NCI-H2029 treated with DMSO at 0.1 percent for 48 hours (cell line): ENCODE data around the gene JPT1.
"Not testable (repeated sequence)": the region's sequence is repeated elsewhere in the genome, so short reads cannot be mapped to it uniquely, and the experiment has no call there.

Experiments used
- DNase-seq: peaks from one replicate; lab custom pipeline; 2025; lab: John Stamatoyannopoulos, UW

JPT1 gene

DNA sequence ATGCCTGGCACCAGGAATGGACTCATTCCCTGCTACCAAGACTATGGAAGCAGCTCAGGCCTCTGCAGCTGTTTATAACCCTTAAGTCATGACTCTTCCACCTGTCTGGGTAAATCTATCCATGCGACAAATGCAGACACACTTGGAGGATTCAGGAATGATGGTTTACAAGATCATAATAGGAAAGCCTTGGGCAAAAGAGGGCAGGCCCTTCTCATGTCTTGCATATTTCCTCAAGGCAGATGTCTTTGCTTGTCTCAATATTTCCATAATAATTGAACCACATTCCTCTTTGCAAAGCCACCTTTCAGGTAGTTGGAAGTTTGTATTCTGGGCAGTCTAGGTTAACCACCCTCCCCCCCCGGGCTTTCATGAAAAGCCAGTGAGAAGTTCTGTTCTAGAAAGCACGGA lies 884 bp upstream of the JPT1 start:
- no peak for DNase-seq

DNA sequence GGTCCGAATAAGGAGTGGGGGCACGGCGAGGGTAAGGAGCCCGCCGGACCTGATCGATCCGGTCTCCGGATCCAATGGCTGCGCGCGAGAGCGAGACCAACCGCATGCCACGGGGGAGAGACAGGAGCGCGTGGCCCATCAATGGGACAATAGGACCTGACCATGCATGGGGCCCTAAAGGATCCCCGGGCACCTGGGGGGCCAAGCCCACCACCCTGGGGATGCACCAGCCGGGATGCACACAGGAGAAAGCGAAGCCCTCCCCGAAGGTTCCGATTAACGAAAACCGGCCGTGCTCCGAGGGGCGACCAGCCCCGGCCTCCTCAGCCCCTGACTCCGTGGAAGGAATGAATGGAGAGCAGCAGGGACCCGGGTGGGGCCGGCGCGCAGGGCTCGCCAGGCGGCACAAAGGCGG lies 525 bp downstream of the JPT1 start:
- DNase-seq, result no peak

DNA sequence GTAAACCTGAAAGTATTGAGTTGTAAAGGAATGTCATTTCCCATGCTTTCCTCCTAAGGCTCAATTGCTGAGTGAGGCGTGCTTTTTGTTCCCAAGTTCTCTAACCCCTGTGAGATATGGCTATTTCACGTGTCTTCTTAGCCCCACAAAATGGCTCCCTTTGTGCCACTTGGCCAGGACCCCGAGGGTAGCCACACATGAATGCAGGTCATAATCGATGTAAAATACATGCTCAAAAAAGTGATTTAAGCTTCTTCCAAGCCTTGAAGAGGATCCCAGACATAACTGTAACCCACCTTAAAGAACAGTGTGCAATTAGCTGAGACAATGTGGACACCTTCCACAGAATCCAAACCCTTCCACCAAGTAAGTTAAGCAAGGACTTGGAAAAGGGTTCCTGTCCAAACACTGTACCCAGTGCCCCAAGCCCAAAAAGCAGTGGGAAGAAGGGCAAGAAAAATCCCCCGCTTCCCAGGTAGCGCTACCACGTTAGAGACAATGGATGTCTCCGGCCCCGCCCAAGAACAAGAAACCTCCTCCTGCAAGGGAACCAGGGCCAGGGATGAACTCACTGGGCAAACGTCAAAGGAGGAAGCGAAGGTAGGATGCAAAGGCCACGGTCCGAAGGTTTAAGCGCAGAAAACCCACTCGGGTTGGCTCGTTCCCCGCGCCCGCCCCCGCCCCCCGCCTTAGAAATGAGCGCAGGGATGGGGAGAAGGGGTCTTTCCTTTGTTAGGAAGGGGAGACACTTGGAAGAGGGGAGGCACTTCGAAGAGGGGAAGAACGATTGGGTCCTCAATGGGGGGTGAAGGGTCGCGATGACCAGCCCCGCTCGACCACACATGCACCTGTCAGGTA lies 1.2 kb downstream of the JPT1 start:
- DNase-seq, result peak; percentile 39

DNA sequence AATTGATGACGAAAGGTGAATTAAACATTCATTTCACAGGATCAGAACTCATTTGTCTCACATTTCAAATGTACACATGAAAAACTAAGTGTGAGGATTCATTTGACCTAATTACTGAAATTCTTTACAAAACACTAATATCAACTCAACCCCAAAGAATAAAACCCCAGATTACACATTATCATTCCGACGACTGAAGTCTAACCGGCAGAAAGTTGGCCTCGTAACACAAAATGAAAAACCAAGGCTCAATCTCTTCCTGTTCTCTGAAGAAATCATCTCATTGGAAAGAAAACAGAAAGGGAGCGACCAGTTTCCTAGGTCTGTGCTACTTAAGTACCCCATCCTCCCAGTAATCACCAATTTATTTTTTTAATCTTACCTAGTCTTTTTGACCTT lies 1.8 kb downstream of the JPT1 start:
- DNase-seq, result no peak

DNA sequence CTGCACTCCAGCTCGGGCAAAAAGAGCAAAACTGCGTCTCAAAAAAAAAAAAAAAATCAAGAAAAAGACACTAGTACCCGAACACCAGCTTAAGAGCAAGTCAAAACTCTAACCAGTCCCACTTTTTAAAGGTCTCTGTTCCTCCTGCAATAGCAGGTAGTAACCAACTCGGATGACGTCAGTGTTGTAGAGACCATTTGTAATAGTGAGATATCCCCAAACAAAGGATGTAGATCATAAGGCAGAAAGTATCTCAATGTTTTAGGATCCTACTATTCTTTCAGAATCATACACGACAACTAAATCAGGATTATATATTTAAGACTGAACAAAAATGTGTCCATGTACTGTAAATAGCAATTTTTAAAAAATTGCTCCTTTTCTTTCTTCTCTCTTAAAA lies 2.4 kb downstream of the JPT1 start:
- DNase-seq, result no peak

DNA sequence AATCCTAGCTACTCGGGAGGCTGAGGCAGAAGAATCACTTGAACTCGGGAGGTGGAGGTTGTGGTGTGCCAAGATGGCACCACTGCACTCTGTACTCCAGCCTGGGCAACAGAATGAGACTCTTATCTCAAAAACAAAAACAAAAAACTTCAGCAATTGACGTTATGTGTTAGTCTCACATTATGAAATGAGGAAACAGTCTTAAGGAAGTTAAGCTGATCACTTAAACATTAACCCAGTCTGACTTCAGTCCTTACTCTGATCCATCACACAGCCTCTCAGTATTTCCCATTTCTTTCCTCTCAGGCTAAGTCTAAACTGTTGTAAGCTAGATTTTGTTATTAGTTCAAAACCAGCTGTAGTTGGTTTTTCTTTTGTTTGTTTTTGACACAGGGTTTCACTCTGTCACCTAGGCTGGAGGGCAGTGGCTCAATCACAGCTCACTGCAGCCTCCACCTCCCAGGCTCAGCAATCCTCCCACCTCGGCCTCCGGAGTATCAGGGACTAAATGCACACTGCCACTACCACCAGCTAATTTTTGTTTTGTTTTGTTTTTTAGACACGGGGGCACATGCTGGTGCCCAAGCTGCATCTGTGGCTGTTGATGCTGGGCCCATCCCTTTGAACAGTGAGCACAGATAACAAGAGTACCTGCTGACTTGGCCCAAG lies 6.3 kb downstream of the JPT1 start:
- no peak for DNase-seq

DNA sequence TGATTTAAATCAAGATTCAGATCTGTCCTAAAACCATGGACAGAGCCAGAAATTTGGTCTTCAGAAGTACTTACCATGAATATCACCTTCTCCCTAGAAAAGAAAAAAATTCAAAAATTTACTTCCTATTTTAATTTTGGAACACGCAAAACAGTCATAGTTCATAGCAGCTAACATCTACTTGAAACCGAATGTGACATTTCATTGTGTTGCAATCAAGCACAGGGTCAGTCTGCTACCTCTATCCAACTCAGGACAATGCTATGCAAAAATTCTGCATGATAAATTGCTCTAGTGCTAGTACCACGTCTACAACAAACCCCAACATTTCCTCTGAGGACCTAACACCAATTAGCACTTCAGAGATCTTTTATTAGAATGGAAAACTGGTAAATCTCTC lies 7.7 kb downstream of the JPT1 start:
- no peak for DNase-seq

DNA sequence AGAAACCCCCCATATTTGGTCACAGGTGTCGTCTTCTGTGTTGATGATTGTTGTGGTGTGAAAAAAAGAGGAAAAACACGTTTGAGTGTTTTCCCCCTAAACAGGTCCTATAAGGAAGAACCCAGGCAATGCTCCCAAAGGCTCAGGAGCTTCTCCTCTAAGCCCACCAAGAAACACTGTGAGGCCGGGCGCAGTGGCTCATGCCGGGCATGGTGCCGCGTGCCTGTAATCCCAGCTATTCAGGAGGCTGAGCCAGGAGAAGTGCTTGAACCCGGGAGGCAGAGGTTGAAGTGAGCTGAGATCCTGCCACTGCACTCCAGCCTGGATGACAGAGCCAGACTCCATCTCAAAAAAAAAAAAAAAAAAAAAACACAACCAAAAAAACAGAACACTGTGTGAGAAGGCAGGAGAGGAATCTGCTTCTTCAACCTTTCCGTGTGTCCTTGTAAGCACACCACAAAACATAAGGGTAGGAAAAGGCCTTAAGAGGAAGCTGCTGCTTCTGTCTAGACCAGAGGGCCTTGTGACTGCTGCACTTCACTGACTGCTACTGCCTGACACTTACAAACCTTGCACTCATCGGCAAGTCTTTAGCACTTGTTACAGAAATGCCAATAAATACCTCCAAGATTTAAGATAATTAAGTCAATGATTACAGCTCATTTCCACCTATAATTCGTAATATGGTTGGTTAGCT lies 9.3 kb downstream of the JPT1 start:
- DNase-seq, result no peak

DNA sequence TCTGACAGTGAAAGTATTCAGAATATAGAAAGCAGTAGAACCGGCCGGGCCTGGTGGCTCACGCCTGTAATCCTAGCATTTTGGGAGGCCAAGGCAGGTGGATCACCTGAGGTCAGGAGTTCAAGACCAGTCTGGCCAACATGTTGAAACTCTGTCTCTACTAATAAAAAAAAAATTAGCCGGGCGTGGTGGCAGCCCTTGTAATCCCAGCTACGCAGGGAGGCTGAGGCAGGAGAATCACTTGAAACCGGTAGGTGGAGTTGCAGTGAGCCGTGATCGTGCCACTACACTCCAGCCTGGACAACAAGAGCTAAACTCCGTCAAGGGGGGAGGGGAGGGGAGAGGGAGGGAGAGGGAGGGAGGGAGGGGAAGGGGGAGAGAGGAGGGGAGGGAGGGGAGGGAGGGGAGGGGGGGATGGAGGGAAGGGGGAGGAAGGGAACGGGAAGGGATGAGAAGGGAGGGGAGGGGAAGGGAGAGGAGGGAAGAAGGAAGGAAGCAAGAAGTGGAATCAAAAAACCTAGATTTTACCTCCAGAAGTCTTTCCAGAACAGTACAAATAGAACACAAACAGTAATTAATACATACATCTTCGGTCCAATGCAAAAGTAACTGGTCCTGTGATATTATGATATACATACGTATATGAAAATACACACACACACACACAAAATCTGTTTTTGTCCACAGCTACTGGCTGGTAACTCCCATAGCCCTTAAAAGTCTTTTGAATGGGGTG lies 11.9 kb downstream of the JPT1 start:
- no peak for DNase-seq

DNA sequence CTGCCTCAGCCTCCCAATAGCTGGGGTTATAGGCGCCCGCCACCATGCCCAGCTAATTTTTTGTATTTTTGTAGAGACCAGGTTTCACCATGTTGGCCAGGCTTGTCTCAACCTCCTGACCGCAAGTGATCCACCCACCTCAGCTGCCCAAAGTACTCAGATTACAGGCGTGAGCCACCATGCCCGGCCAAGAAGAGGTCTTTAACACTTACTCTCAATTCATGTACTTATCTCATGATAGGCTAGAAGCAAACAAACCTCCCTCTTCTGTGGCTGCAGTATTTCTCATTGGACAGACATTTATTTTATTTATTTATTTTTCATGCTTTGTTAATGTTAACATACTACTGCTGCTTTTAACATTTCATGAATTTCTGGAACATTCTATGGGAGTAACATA lies 15.8 kb downstream of the JPT1 start:
- DNase-seq, result no peak

DNA sequence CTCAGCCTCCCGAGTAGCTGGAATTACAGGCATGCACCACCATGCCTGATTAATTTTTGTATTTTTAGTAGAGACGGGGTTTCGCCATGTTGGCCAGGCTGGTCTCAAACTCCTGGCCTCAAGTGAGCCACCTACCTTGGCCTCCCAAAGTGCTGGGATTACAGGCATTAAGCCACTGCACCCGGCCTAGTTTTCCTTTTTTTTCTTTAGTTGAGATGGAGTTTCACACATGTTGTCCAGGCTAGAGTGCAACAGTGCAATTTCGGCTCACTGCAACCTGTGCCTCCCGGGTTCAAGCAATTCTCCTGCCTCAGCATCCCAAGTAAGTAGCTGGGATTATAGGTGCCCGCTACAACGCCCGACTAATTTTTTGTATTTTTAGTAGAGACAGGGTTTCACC lies 16.6 kb downstream of the JPT1 start:
- not testable (repeated sequence) for DNase-seq

DNA sequence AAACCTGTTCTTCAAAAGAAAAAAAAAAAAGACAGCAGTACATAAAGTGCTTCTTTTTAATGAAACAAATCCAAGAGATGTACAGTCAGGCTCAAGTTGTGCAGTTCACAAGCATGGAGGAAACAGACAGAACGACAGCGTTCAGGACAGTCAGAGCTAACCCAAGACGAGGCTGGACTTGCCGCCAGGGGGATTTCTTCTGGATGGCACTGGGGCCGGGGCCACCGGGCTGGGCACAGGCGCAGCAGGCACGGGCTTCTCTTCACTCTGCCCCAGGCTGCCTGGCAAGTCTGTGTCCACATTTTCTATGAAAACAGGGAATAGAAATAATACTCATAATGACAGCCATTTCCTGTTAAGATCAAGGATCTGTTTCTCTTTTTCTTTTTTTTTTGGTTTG lies 18.4 kb downstream of the JPT1 start:
- DNase-seq, result no peak

DNA sequence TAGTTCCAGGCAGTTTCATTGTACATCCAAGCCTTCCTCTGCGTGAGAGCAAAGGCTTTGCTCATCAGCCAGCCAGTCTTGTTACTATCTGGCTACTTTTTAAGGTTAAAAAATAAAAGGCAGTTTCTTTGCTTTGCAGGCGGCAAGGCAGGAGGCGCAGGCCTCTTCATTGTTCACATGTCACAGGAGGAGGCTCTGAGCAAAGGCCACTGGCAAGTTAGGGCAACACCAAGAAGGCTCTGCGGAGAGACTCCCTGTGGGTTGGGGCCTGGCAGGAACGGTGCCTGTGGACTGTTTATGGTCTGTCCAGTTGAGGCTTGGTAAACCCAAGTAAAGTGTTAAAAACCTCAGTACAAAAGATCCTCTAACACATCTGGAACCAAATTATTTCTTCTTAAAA lies 18.9 kb downstream of the JPT1 start:
- no peak for DNase-seq

DNA sequence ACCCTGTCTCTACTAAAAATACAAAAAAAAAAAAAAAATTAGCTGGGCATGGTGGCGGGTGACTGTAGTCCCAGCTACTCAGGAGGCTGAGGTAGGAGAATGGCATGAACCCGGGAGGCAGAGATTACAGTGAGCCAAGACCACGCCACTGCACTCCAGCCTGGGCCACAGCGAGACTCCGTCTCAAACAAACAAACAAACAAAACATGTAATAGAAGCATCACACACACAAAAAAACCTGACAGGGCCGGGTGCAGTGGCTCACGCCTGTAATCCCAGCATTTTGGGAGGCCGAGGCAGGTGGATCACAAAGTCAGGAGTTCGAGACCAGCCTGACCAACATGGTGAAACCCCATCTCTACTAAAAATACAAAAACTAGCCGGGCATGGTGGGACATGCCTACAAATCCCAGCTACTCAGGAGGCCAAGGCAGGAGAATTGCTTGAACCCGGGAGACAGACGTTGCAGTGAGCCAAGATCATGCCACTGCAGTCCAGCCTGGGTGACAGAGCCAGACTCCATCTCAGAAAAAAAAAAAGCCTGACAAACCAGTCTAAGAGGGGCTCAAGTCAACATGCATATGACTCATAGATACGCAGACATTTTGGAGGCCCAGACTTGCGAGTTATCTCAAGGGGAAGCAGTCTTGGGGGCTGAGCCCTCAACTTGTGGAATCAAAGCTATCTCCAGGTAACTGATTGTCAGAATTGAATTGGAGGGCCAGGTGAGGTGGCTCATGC lies 20.5 kb downstream of the JPT1 start:
- DNase-seq, result not testable (repeated sequence)

DNA sequence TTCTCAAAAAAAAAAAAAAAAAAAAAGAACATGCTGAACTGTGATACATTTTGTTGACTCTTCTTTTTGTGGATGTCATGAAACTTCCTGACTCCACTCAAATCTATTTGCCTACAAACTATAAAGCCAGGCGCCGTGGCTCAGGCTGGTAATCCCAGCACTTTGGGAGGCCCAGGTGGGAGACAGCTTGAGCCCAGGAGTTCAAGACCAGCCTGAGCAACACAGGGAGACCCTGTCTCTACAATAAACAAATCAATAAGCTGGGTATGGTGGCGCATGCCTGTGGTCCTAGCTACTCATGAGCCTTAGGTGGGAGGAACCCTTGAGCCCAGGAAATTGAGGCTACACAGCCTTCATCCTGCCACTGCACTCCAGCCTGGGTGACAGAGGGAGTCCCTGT lies 21.3 kb downstream of the JPT1 start:
- DNase-seq, result no peak

DNA sequence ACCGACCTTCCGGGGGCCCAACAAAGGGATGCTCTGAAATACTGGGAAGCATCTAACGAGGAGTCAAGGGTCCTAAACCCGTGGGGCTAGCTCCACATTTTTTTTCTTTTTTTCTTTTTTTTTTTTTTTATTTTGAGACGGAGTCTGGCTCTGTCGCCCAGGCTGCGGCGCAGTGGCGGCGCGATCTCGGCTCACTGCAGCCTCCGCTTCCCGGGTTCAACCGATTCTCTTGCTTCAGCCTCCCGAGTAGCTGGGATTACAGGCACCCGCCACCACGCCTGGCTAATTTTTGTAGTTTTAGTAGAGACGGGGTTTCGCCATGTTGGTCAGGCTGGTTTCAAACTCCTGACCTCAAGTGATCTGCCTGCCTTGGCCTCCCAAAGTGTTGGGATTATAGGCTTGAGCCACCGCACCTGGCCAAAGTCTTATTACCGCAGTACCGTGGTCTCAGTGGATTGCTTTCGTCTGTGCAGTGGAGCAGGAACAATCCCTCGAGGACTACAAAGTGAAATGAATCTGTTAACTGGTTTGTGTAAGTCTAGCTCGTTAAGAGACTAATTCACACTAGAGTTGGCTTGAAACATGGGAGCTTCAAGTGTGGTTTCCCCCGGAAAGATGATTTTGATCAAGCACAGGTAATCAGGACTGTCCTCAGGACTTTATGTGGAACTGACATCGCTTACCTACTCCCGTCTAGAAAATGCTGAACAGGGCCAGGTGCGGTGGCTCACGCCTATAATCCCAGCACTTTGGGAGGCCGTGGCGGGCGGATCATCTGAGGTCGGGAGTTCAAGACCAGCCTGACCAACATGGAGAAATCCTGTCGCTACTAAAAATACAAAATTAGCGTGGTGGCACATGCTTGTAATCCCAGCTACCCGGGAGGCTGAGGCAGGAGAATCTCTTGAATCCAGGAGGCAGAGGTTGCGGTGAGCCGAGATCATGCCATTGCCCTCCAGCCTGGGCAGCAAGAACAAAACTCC lies 22.0 kb downstream of the JPT1 start:
- DNase-seq, result not testable (repeated sequence)

DNA sequence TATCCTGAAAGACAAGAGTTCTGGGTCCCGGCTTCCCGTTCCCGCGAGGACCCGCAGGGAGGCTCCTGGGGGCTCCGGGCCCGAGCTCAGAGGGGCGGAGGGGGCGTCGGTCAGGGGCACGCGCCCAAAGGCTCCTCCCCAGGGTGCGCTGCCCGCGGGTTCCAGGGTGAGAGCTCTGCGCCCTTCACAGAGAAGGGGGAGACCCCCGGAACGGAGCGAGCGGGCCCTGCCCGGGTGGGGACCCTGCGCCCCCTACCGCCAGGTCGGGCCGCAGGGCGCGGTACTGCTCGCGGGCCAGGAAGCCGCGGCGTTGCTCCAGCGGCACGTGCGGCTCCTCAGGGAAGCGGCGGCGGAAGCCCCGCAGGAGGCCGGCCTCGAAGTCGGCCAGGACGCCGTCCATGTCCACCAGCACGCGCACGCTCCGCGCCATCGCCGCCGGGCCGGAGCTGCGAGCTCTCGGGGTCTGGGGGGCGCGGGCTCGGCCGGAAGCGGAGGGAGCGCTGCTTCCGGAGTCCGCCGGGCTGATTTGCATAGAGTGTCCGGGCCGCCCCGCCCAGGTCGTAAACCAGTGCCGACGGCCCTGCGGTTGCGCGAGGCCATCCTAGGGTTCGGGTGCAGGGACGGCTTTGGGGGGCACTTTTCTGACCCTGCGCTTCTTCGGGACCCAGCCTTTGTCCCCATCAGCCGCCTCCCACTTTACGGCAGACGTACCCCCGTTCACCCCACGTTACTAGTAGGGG lies 22.9 kb downstream of the JPT1 start, which contains the start of gene NT5C:
NT5C (minus strand) TSS at position 465 of the 740 bp plus-strand sequence; CDS start at position 430, 35 bp downstream.
- DNase-seq, result no peak

DNA sequence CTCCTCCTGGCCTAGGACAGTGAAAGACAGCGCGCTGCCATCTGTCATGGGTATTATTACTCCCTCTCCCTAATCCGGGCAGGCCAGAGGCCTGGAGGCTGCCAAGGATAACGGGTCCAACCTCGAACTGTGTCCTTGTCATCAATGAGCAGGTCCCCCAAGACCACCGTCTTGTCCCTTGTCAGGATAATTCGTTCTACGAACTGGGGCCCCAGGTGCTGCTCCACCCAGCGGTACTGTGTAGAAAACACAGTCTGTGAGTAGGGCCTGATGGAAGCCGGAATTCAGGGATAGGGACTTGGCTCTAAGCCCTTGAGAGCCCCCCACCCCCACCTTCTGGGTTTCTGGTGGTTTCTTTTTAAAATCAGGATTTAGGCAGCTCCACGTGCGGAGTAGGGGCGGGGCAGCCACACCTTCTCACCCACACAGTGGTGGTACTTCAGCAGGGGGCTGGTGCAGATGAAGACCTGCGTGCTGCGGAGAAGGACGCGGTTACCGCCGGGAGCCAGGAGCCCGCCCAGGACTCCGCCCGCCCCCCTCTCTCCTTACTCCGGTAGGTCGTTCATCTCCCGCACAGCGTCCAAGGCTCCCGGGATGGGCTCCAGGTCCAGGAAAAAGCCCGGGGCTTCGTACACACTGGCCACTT lies 23.6 kb downstream of the JPT1 start:
- DNase-seq, result no peak

DNA sequence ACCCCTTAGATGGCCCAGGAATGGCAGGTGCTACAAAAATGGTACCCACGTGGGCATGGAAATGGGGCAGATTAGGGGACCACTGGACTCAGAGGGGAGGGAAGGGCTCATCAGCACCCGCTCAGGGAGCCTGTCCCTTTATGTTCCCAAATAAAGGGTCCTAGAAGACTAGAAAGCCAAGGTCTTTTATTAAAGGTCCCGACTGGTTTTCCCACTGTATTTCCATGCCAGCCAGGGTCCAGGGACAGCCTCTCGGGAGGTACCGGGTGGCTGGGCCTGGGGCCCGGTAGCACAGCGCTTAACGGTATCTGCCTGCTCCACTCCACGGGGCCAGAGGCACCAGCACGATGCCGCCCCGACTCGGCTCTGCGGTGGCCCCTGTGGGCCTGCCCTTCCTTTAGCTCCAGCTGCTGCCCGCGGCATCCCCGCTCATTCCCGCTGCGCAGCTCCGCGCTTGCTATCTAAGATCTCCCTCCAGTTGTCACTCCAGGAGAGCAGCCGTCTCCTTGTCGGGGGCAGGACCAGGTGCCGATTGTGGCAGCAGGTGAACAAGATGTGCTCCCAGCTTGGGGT lies 24.2 kb downstream of the JPT1 start:
- no peak for DNase-seq
